ENCODE measurements around the gene MOB3A.

GRCh38 chr19:2120821-2121220 is 24.7 kb upstream of the MOB3A start:
- no peak for TF ChIP-seq CTCF (conservative IDR thresholded peaks at IDR 0.05; ENCODE audit: low read length)
- TF ChIP-seq EZH2phosphoT487 (IDR thresholded peaks at IDR 0.05; ENCODE audit: borderline replicate concordance) = no peak

All from Loucy (cell line).